Adipocyte (in vitro differentiated cells): Measurements from ENCODE around the gene NRCAM.
A peak's percentile ranks its signal among the peaks of the same experiment; 100 is the strongest.

ENCODE experiments used
- DNase-seq: peaks from one replicate; pipeline ENCODE4 v3.0.0-alpha.2; 2015; ENCODE audit warnings: low read depth
- H3K27me3 ChIP-seq: replicated peaks from 2 replicates; pipeline ENCODE4 v1.7.0; 2013; ENCODE audit warnings: mild to moderate bottlenecking, low read length, moderate library complexity; ENCODE audit not compliant: control insufficient read depth, insufficient read depth
- H3K36me3 ChIP-seq: 2 replicates; pipeline ENCODE4 v1.7.0; 2013; ENCODE audit warnings: low read length, mild to moderate bottlenecking, moderate library complexity; ENCODE audit not compliant: control insufficient read depth, insufficient read depth, severe bottlenecking
- H3K4me1 ChIP-seq: 2 replicates; pipeline ENCODE4 v1.7.0; 2013; ENCODE audit warnings: mild to moderate bottlenecking, low read length, moderate library complexity; ENCODE audit not compliant: control insufficient read depth, insufficient read depth
- H3K4me3 ChIP-seq: 2 replicates; pipeline ENCODE4 v1.7.0; 2013; ENCODE audit warnings: mild to moderate bottlenecking, low read length, moderate library complexity
- H3K9ac ChIP-seq: 2 replicates; pipeline ENCODE4 v1.7.0; 2013; ENCODE audit warnings: mild to moderate bottlenecking, low read length, moderate library complexity
- H3K9me3 ChIP-seq: 2 replicates; pipeline ENCODE4 v1.7.0; 2013; ENCODE audit warnings: mild to moderate bottlenecking, low read length, moderate library complexity; ENCODE audit not compliant: control insufficient read depth

The NRCAM gene

DNA sequence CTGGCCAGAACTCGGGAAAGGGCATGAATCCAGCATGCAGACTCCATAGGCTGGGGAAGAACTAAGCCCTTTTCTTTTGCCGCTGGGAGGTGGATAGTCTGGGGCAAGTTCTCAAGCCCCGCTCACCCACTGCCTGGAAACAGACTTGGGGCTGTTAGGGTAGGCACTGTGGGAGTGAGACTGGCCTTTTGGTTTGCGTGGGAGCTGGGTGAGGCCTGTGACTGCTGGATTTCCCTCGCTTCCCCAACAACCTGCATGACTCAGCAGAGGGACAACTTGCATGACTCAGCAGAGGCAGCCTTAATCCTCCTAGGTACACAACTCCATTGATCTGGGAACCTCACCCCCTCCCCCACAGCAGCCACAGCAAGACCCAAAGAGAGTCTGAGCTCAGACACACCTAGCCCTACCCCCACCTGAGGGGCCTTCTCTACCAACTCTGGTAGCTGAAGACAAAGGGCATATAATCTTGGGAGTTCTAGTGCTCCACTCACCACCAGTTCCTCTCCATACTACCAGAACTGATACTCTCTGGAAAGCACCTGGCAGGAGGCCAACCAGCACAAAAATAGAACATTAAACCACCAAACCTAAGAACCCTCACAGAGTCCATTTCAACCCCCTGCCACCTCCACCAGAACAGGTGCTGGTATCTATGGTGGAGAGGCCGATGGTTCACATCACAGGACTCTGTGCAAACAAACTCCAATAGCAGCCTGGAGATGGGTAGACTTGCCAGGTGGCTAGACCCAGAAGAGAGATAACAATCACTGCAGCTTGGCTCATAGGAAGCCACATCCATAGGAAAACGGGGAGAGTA lies 244.6 kb downstream of the NRCAM start:
- peaks cover 11% of the 10 kb centered on the region for H3K4me1 ChIP-seq
- no peak overlapping the region for H3K9ac ChIP-seq
- peaks cover 38% of the 10 kb centered on the region for H3K36me3 ChIP-seq
- no peaks in the 10 kb centered on the region for H3K9me3 ChIP-seq
- no peaks in the 10 kb centered on the region for H3K27me3 ChIP-seq
- H3K4me3 ChIP-seq, result no peak overlapping the region
- peak; percentile 25 for DNase-seq

DNA sequence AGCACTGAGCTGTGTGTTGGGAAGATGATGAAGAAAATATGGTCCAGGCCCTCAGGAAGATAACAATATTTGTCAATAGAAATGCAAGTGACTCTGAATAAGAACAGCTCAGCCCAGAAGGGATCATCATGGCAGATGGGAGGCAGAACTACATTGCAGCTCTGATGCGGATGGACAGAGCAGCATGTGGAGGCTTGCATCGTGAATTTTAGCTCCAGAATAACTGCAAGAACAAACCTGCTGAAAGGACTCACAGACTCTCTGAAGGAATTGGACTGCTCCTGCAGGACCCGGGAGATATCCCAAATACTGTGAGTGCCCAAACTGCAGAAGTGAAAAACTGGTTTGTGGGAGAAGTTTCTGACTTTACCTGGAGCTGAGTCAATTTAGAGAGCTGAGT lies 245.4 kb downstream of the NRCAM start:
- H3K27me3 ChIP-seq, result no peaks in the 10 kb centered on the region
- DNase-seq, result no peak
- H3K9me3 ChIP-seq, result no peaks in the 10 kb centered on the region
- H3K4me1 ChIP-seq, result peaks cover 11% of the 10 kb centered on the region
- H3K4me3 ChIP-seq, result no peak overlapping the region
- H3K9ac ChIP-seq, result no peak overlapping the region
- H3K36me3 ChIP-seq, result peaks cover 40% of the 10 kb centered on the region

DNA sequence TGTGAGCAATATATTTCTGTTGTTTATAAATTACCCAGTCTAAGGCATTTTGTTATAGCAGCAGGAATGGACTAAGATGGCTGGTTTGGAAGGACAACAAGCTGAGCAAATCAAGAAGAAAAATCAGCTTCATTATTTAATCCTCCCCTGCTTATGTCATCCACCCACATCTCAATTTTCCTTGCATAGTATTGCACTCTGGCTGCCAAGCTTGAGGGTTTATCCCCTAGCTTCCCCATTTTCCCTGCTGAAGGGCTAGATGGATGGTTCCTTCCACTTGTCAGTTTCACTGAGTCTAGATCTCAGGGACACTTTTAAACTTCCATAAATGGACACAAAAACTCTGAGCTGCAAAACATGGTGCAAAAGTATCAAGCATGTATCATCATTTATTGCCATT lies 250.9 kb downstream of the NRCAM start:
- Histone ChIP-seq H3K36me3 (peaks cover 80% of the 10 kb centered on the region), H3K4me3 (no peak overlapping the region)

DNA sequence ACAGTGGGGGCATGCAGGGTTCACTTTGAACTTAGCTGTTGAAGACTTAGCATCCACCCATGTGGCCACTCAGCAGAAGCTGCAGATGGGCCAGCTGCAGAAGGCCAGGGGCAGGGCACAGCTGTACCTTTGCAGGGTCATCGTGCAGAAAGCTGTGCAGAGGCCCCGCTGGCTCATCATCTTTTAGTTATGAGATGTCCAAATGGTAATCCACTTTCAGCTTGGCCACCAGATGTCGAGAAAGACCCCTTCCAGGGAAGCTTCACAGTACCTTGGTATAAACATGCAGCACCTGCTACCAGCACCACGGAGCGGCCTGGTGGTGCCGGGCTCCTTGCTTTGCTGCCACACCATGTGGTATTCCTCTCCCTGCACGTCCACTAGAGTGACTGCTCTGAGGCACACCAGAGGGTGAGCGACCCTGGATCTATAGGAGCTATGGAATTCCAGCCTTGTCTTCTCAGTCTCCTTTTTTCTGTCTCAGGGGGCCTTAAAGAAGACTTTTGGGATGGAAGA lies 251.9 kb downstream of the NRCAM start:
- no peak overlapping the region for H3K4me3 ChIP-seq
- no peak overlapping the region for H3K9ac ChIP-seq
- H3K9me3 ChIP-seq, result no peaks in the 10 kb centered on the region
- no peak for DNase-seq
- no peaks in the 10 kb centered on the region for H3K27me3 ChIP-seq
- peaks cover 90% of the 10 kb centered on the region for H3K36me3 ChIP-seq
- H3K4me1 ChIP-seq, result no peaks in the 10 kb centered on the region

More for the DNA sequence above, 250.9 kb downstream of the NRCAM start:
- DNase-seq, result no peak
- Histone ChIP-seq H3K9me3 (no peaks in the 10 kb centered on the region), H3K9ac (no peak overlapping the region), H3K4me1 (no peaks in the 10 kb centered on the region), H3K27me3 (no peaks in the 10 kb centered on the region)

- H3K4me3 ChIP-seq, result no peak overlapping the region
- H3K9ac ChIP-seq, result no peak overlapping the region
- H3K36me3 ChIP-seq, result peaks cover 87% of the 10 kb centered on the region
- H3K9me3 ChIP-seq, result no peaks in the 10 kb centered on the region
- no peaks in the 10 kb centered on the region for H3K4me1 ChIP-seq
- no peaks in the 10 kb centered on the region for H3K27me3 ChIP-seq
- no peak for DNase-seq
Measured at GRCh38 chr7:108203537-108203936, 252.7 kb downstream of the NRCAM start.

- H3K9me3 ChIP-seq, result no peaks in the 10 kb centered on the region
- peaks cover 86% of the 10 kb centered on the region for H3K36me3 ChIP-seq
- H3K27me3 ChIP-seq, result no peaks in the 10 kb centered on the region
- H3K9ac ChIP-seq, result no peak overlapping the region
- H3K4me1 ChIP-seq, result no peaks in the 10 kb centered on the region
- no peak overlapping the region for H3K4me3 ChIP-seq
- no peak for DNase-seq
Measured at GRCh38 chr7:108202743-108203142, 253.5 kb downstream of the NRCAM start.

DNA sequence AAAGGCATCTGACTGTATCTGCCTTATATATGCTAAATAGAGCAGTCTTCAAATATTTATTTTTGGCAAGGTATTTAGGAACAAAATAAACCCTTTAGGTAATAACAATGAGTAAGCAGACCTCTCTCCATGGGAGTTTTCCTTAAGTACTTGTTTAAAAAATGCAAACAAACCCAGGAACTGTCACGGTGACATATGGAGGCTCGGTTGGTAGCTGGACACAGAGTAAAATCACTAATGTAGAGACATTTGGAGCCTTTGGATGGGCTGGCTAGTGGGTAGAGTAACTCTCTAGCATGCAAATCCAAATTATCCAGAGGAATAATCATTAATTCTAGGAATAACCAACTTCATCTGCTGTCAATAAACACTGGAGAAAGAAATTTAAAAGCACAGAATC lies 254.5 kb downstream of the NRCAM start:
- Histone ChIP-seq H3K9ac (no peak overlapping the region), H3K36me3 (peaks cover 78% of the 10 kb centered on the region), H3K4me3 (no peak overlapping the region), H3K9me3 (no peaks in the 10 kb centered on the region), H3K4me1 (peaks cover 6% of the 10 kb centered on the region), H3K27me3 (no peaks in the 10 kb centered on the region)
- no peak for DNase-seq

DNA sequence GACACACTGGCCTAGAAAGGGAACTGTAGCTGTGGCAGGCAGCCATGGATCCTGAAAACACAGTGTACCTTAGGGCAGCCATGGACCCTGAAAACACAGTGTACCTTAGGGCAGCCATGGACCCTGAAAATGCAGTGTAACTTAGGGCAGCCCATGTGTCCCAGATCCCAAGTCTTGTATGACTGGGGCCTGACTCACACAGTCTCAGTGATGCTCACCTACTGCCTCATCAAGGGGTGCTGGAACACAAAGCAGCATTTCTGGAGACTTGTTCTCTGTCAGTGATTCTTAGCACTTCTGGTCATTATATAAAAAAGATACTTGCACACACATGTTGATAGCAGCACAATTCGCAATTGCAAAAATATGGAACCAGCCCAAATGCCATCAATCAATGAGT lies 255.9 kb downstream of the NRCAM start:
- H3K9me3 ChIP-seq, result no peaks in the 10 kb centered on the region
- no peaks in the 10 kb centered on the region for H3K27me3 ChIP-seq
- H3K4me3 ChIP-seq, result no peak overlapping the region
- H3K4me1 ChIP-seq, result peaks cover 15% of the 10 kb centered on the region
- no peak for DNase-seq
- peaks cover 68% of the 10 kb centered on the region for H3K36me3 ChIP-seq
- H3K9ac ChIP-seq, result no peak overlapping the region

DNA sequence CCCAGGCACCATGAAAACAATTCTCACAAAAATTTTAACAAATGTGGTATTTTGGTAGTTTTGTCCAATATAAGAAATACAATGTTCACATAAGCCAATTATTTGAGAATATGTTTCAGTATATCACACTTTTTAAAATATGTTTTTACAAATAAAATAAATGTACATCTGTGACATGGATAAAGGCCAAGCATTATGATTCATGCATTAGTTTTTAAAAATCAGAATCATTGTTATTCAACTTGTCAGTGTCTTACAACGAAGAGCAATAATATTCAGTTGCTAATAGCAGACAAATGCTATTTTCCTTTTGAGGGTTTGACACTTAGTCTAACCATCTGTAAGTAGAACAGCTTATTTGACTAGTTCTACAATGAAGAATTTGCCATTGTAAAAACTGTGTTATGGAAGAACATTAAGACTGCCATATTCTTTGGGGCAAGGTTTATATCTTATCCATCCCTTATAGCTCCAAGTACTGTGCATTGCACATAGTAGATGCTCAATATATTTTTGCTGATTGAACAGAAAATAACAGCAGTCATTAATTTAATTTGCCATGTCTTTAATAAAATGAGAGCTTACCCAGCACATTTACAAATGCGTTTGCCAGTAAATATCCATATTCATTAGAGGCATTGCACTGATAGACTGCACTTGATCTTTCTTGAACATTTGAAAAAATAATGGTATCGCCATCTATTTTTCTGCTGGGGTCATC lies 258.7 kb downstream of the NRCAM start:
- H3K27me3 ChIP-seq, result no peaks in the 10 kb centered on the region
- H3K4me3 ChIP-seq, result no peak overlapping the region
- no peak for DNase-seq

GRCh38 chr7:108196004-108196403 lies 260.2 kb downstream of the NRCAM start:
- H3K36me3 ChIP-seq, result peaks cover 71% of the 10 kb centered on the region
- H3K9ac ChIP-seq, result no peak overlapping the region
- H3K27me3 ChIP-seq, result no peaks in the 10 kb centered on the region
- H3K9me3 ChIP-seq, result peaks cover 3% of the 10 kb centered on the region
- DNase-seq, result peak; percentile 9
- H3K4me1 ChIP-seq, result peaks cover 27% of the 10 kb centered on the region
- no peak overlapping the region for H3K4me3 ChIP-seq

More for the DNA sequence above, 258.7 kb downstream of the NRCAM start:
- Histone ChIP-seq H3K4me1 (peaks cover 23% of the 10 kb centered on the region), H3K36me3 (peaks cover 69% of the 10 kb centered on the region), H3K9me3 (peaks cover 3% of the 10 kb centered on the region), H3K9ac (no peak overlapping the region)
